Measurements from ENCODE around the gene COL4A1. TPM values are rescaled to one million over a fixed set of nuclear protein-coding genes. Genes with fewer than 3 reads are reported as not detected.

Gene COL4A1
- polyA plus RNA-seq, 6 donors from 2014 or later, result not detected

DNA sequence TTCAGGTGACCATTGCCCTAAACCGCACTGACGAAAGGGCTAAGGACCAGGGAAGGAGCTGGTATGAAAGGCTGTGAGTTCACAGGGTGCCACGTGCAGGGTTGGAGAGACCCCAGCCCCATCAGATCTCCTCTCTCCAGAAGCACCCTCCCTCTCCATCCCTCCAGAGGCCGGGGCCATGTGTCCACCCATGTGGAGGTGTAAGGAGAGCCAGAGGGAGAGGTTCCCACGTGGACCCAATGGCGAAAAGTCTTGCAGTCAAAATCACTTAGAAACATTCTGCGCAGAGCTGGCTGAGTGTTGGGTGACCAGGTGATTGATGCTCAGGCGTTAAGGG, 168.3 kb downstream of the COL4A1 start:
- Mint-ChIP-seq H3K36me3 (peaks cover 6 to 12% of the 10 kb centered on the region in 2 donors), H3K9me3 (peaks cover 0 to 22% (median 12%) of the 10 kb centered on the region in 7 donors), H3K27me3 (peaks cover 4 to 51% (median 46%) of the 10 kb centered on the region in 3 donors), H3K4me1 (peaks cover 4 to 12% (median 10%) of the 10 kb centered on the region in 3 donors), H3K4me3 (peak overlapping the region in 6 of 8 donors; percentile 16 to 61 (median 39)), H3K27ac (peak overlapping the region in 1 of 6 donors; percentile 10)
- DNase-seq (no peak), ATAC-seq (ENCODE audit: low read depth in 2 of 2) (no peak)

DNA sequence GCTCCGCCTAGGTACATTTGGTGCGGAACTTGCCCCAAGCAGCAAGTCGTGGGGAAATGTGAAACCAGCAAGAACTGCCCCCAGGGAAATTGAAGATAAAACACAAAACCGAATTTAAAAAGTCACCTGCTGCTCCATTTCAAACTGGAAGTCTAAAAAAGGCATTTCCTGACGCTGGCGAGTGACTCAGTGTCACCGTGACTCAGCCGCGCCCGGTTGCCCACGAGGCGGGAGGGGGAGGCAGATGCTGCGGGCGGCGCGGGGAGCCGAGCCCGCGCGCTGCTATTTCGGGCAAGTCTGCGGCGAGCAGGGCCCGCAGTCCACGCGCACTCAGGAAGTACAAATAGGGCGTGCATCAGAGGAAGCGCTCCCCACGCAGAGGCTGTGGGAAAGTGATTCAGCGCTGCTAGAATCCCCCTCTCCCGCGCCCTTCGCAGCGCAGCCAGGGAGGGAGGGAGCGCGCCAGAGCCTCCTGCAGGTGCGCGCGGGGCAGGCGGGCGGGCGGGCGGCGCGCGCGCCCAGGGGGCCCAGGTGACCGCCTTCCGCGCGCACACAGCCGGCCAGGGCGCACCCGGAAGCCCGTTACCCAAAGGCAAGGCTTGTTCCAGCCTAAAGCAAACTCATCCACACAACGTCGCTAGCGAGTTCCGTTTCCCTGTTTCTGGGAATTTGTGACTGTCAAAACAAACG, 168.8 kb downstream of the COL4A1 start:
- peaks cover 0 to 17% (median 9%) of the 10 kb centered on the region in 7 donors for H3K9me3 Mint-ChIP-seq
- ATAC-seq (ENCODE audit: low read depth in 2 of 2) (peak; percentile 20 to 27), DNase-seq (peak; percentile 18)
- peak overlapping the region; percentile 68 to 92 (median 84) for H3K4me3 Mint-ChIP-seq
- H3K36me3 Mint-ChIP-seq, result peaks cover 6 to 11% of the 10 kb centered on the region in 2 donors
- peaks cover 4 to 51% (median 45%) of the 10 kb centered on the region in 3 donors for H3K27me3 Mint-ChIP-seq
- peak overlapping the region in 2 of 6 donors; percentile 47 to 70 for H3K27ac Mint-ChIP-seq
- H3K4me1 Mint-ChIP-seq, result peaks cover 4 to 12% (median 10%) of the 10 kb centered on the region in 3 donors

DNA sequence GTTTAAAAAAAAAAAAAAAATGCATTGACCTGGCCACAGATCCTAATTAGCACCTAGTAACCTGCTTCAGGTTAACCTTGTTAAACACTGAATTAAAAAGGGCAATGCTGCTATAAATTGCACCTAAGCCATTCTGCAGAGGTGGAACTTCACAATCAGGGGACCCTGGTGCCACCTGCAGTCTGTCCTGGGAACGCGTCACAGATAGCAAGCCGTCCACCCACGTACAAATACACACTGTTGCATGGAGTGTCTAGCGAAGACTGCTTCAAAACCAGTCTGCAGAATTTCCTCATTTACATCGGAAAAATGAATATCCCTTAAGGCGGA, 169.3 kb downstream of the COL4A1 start:
- DNase-seq, result peak; percentile 9
- Mint-ChIP-seq H3K4me3 (peak overlapping the region; percentile 68 to 92 (median 84)), H3K36me3 (peaks cover 1 to 6% of the 10 kb centered on the region in 2 donors), H3K9me3 (peaks cover 0 to 12% (median 4%) of the 10 kb centered on the region in 7 donors), H3K27ac (peak overlapping the region in 1 of 6 donors; percentile 47), H3K27me3 (peaks cover 4 to 46% (median 40%) of the 10 kb centered on the region in 3 donors), H3K4me1 (peaks cover 4 to 12% (median 10%) of the 10 kb centered on the region in 3 donors)
- ATAC-seq (ENCODE audit: low read depth in 2 of 2), result peak; percentile 28 to 41

DNA sequence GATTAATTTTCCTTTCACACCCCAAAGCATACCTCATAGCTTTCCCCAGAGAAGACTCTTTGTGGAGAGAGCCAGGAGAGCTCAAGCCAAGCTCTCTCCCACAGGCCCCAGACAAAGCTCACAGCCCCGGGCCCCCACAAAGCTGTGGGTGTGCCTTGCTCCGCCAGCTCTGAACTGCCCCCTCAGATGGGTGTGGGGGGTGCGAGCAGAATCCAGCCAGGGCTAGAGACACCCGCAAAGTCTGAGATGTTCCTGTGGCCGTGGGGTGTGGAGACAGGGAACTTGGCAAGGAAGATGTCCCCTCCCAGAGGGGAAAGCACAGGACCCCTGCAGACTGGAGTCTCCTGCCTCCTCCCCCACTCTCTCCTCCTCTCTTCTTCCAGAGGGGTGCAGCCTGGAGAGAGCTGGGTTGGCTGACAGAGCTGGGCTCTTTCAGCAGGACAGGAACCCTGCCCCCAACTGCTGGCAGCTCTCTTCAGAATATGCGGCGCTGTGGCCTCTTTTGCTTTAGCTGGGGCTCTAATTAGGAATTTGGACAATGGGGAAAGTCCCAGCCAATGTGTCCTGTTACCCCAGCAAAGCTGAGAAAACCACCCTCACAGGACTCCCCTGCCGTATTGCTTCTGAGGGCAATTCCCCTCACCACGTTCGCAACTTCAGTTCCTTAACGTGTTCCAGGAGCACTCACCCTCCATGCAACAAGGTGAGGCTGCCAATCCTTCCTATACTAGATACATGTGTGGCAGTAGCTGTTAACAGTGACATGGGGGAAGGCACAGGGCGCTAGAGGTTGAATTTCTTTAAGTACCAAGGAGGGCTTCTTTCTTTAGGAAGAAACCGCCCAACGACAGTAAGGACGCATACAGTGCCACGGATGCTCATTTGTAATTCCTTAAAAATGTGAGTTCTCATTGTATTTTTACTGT, 170.0 kb downstream of the COL4A1 start:
- Mint-ChIP-seq H3K4me1 (peaks cover 4 to 12% (median 10%) of the 10 kb centered on the region in 3 donors), H3K27me3 (peaks cover 4 to 39% (median 38%) of the 10 kb centered on the region in 3 donors), H3K4me3 (peak overlapping the region in 5 of 8 donors; percentile 68 to 85 (median 79)), H3K36me3 (peaks cover 0 to 6% of the 10 kb centered on the region in 2 donors), H3K27ac (no peak overlapping the region), H3K9me3 (peaks cover 0 to 4% (median 0%) of the 10 kb centered on the region in 7 donors)
- DNase-seq (no peak), ATAC-seq (ENCODE audit: low read depth in 2 of 2) (no peak)

DNA sequence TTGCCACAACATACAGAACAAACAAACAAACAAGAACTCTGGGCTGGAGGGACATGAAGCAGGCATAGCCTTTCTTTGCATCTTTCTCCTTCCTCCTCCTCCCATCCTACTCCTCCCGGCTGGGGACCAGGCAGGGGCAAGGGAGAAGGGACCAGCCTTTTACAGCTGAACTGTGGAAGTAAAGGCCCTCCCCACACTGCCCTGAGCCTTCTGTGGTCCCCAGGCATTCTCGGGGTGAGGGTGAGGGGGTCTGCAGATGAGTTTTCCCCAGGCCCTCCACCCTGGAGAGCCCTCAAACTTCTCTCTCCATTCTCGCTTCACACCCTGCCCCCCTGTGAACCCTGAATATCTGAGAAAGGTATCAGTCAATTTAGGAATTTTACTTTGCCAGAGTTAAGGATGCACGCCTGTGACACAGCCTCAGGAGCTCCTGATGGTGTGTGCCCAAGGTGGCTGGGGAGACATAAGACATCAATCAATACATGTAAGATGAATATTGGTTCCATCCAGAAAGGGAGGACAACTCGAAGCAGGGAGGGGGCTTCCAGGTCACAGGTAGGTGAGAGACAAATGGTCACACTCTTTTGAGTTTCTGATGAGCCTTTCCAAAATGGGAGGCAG, 170.9 kb downstream of the COL4A1 start:
- H3K27me3 Mint-ChIP-seq, result peaks cover 4 to 33% (median 30%) of the 10 kb centered on the region in 3 donors
- no peak overlapping the region for H3K4me3 Mint-ChIP-seq
- DNase-seq (no peak), ATAC-seq (ENCODE audit: low read depth in 2 of 2) (no peak)
- peaks cover 0 to 6% of the 10 kb centered on the region in 2 donors for H3K36me3 Mint-ChIP-seq
- H3K27ac Mint-ChIP-seq, result no peak overlapping the region
- H3K4me1 Mint-ChIP-seq, result peaks cover 4 to 12% (median 10%) of the 10 kb centered on the region in 3 donors
- peaks cover 0 to 2% (median 0%) of the 10 kb centered on the region in 7 donors for H3K9me3 Mint-ChIP-seq

DNA sequence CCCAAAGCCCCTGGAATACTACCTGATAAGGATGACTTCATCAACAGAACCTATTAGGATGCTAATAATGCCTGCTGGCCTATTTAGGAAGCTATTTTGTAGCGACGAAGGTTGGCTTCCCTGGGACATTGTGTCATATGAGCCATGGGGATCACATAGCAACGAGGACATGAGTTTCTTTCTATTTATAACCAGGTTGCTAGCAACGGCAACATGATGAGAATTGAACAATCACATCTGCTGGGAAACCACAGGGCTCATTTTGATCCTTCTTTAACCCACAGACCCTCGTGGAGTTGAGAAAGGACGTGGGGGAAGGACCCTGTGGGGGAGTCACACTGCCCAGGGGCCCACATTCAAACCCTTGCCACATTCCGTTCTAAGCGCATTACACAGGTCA, 172.2 kb downstream of the COL4A1 start:
- no peaks in the 10 kb centered on the region for H3K9me3 Mint-ChIP-seq
- H3K4me3 Mint-ChIP-seq, result no peak overlapping the region
- H3K27me3 Mint-ChIP-seq, result peaks cover 0 to 31% (median 22%) of the 10 kb centered on the region in 3 donors
- H3K27ac Mint-ChIP-seq, result no peak overlapping the region
- ATAC-seq (ENCODE audit: low read depth in 2 of 2), result no peak
- DNase-seq, result no peak
- H3K4me1 Mint-ChIP-seq, result peaks cover 4 to 12% (median 10%) of the 10 kb centered on the region in 3 donors
- H3K36me3 Mint-ChIP-seq, result peaks cover 0 to under 1% of the 10 kb centered on the region in 2 donors

DNA sequence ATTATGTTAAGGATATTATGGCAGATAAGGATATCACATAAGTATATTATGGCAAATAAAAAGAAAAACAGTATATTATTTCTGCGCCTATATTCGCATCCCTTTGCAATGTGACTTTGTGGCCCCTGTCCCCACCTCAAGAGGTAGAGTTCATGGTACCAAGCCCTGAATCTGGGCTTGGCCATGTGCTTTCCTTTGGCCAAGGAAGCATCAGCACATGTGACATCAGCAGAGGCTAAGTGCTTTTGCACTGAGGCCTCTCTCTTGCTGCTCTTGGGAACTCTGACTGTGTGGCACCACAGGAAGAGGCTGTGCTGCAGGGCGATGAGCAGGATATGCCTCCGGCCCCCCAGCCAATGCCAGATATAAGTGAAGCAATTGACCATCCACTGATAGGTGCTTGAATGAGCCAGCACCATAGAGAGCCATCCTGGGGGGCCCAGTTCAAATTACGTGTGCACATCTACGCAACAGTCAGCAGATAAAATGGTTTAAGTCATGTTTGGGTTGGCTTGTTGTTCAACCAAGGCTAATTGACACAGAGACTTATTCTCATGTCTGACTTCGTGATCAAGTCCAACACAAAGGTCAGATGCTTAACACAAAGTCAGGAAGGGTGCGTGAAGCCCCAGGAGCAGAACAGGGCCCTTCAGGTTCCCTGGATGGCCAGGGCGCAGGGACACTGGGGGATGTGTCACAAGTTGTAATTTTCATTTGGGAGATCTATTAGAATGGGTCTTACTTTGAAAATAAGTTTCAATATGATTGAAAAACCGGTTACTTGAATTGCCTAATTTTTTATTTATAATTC, 173.3 kb downstream of the COL4A1 start:
- H3K9me3 Mint-ChIP-seq, result no peaks in the 10 kb centered on the region
- H3K4me1 Mint-ChIP-seq, result peaks cover 4 to 12% (median 10%) of the 10 kb centered on the region in 3 donors
- no peak for DNase-seq
- H3K36me3 Mint-ChIP-seq, result no peaks in the 10 kb centered on the region
- no peak overlapping the region for H3K27ac Mint-ChIP-seq
- H3K27me3 Mint-ChIP-seq, result peaks cover 0 to 23% (median 13%) of the 10 kb centered on the region in 3 donors
- H3K4me3 Mint-ChIP-seq, result no peak overlapping the region
- ATAC-seq (ENCODE audit: low read depth in 2 of 2), result no peak

DNA sequence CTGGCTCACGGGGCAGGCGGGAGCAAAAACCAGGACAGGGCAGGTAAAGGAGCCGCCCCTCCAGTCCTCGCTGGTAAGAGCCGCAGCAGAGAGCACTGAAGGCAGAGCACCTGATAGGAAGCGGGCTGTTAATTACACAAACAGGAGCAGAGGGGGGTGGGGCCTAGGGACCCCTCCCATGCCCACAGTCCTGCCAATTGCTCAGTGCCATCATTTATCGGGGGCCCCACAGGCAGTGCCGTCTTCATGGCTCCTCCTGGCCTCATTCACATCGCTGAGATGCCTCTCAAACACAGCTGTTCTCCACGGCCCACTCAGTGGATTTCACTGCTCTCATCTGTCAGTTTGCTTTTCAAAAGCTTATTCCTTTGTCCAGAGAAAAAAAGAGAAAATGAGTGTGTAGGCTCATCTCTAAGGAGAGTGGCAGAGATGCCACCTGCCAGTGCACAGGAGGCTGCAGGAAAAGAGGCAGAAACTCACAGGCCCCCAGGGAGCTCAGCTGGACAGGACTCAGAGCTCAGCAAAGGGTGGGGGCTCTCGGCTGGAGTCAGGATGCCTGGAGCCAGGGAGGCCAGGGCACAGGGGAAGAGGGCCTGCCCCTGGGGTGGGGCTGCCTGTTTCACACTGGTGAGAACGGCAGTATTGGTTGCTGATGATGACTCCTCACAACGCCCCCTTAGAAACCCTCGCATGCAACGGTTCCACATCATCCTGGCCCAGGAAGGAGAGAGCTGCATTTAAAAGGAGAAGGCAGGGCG, 174.6 kb downstream of the COL4A1 start:
- H3K9me3 Mint-ChIP-seq, result no peaks in the 10 kb centered on the region

DNA sequence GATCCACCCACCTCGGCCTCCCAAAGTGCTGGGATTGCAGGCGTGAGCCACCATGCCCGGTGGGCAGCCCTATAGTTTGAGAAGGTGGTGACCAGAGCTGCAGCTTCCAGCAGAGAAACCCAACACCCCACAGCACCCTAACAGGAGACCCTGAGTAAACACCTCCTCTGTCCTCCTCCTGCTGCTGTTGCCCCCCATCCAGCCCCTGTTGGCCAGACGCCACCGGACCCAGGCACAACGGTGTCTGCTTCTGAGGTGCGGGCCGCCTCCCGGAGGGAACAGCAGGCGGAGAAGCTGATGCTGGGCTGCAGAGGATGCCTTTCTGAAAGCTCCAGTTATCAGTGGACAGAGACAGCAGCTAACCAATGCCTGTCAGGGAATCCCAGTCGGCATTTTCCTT, 175.5 kb downstream of the COL4A1 start:
- Mint-ChIP-seq H3K4me3 (no peak overlapping the region), H3K9me3 (peaks cover 0 to 2% (median 0%) of the 10 kb centered on the region in 7 donors), H3K27me3 (peaks cover under 1 to 25% (median 11%) of the 10 kb centered on the region in 3 donors), H3K4me1 (no peaks in the 10 kb centered on the region), H3K27ac (no peak overlapping the region), H3K36me3 (no peaks in the 10 kb centered on the region)
- DNase-seq (no peak), ATAC-seq (ENCODE audit: low read depth in 2 of 2) (no peak)

More for the DNA sequence above, 174.6 kb downstream of the COL4A1 start:
- DNase-seq, result no peak
- H3K4me3 Mint-ChIP-seq, result no peak overlapping the region
- peaks cover 0 to 25% (median 8%) of the 10 kb centered on the region in 3 donors for H3K27me3 Mint-ChIP-seq
- no peak overlapping the region for H3K27ac Mint-ChIP-seq
- no peak for ATAC-seq (ENCODE audit: low read depth in 2 of 2)
- no peaks in the 10 kb centered on the region for H3K36me3 Mint-ChIP-seq
- H3K4me1 Mint-ChIP-seq, result peaks cover 0 to 6% (median 3%) of the 10 kb centered on the region in 3 donors

DNA sequence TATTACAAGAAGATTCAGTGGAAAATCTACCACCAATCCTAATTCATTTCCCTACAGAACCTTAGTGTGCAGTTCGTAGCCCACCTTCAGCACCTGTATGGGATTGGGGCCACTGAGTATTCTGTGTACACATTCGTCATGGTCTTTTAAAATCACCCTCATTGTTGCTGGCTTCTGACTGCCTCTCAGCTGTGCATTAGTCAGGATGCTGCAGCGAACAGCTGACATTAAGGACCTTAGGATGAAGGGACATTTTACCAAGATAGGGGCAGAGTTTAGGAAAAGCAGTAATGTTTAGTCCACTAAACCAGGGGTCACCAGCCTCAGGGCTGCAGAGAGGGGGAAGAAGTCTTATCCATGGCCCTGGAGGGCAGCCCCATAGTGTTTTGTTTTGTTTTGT, 176.5 kb downstream of the COL4A1 start:
- Mint-ChIP-seq H3K27me3 (peaks cover 7 to 30% (median 14%) of the 10 kb centered on the region in 3 donors), H3K36me3 (no peaks in the 10 kb centered on the region), H3K27ac (peak overlapping the region in 2 of 6 donors; percentile 37 to 66), H3K9me3 (peaks cover 0 to 2% (median 0%) of the 10 kb centered on the region in 7 donors), H3K4me3 (no peak overlapping the region), H3K4me1 (no peaks in the 10 kb centered on the region)
- no peak for DNase-seq
- ATAC-seq (ENCODE audit: low read depth in 2 of 2), result no peak

DNA sequence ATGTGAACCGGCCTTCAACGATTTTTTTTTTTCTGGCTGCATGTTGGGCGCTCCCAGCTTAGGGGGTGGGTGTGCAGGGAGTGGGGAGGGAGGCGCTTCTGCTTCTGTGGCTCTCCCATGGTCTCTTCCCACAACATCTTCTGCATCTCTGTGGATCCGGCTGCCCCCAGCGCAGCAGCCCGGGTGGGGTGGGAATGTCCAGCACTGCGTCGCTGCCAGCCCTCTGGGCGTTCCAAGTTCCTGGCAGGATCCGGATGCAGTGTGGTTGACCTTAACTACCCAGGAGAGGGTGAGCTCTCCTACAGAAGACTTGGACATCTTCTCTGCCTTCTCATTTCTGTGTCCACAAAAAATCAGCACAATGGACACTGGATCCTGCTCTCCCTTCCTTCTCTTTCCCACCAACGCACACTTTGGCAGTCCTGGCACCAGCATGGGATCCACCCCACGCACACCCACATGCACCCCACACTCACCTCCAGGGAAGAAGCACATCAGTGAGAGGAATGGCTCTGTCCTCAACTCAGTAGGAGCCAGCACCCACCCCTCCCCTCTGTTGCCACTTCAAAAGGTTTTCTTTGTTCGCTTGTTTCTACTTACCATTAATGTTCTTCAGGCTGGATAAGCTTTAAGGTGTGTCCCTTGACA, 177.3 kb downstream of the COL4A1 start:
- H3K4me1 Mint-ChIP-seq, result no peaks in the 10 kb centered on the region
- peaks cover 0 to 2% (median 0%) of the 10 kb centered on the region in 7 donors for H3K9me3 Mint-ChIP-seq
- peak overlapping the region in 1 of 6 donors; percentile 5 for H3K27ac Mint-ChIP-seq
- no peak overlapping the region for H3K4me3 Mint-ChIP-seq
- H3K36me3 Mint-ChIP-seq, result no peaks in the 10 kb centered on the region
- ATAC-seq (ENCODE audit: low read depth in 2 of 2), result no peak
- peaks cover 9 to 37% (median 18%) of the 10 kb centered on the region in 3 donors for H3K27me3 Mint-ChIP-seq
- DNase-seq, result no peak

Data from naive B cell (primary cell).